NT2/D1 (cell line): Measurements from ENCODE around the gene BACE2.

ENCODE experiments used
- DNase-seq: peaks from one replicate; pipeline ENCODE4 v3.0.0-alpha.2; 2011; ENCODE audit warnings: low read depth, low spot score
- H3K27me3 ChIP-seq: 2 replicates; pipeline ENCODE4 v1.6.0; 2011; ENCODE audit warnings: mild to moderate bottlenecking; ENCODE audit not compliant: insufficient read length, insufficient read depth
- H3K36me3 ChIP-seq: 2 replicates; pipeline ENCODE4 v1.6.1; 2011; ENCODE audit warnings: mild to moderate bottlenecking, low read length, mixed read lengths; ENCODE audit not compliant: insufficient read depth, insufficient read length
- H3K4me1 ChIP-seq: 2 replicates; pipeline ENCODE4 v1.5.1; 2011; ENCODE audit not compliant: insufficient read depth, insufficient read length
- H3K4me3 ChIP-seq: 2 replicates; pipeline ENCODE4 v1.5.1; 2011; ENCODE audit warnings: low read depth; ENCODE audit not compliant: insufficient read length
- H3K9ac ChIP-seq: 2 replicates; pipeline ENCODE4 v1.6.0; 2011; ENCODE audit warnings: low read depth; ENCODE audit not compliant: insufficient read length
- H3K9me3 ChIP-seq: 2 replicates; pipeline ENCODE4 v1.5.1; 2011; ENCODE audit warnings: mild to moderate bottlenecking, low read length; ENCODE audit not compliant: insufficient read depth
- SUZ12 ChIP-seq: IDR thresholded peaks from 2 replicates; pipeline ENCODE4 v1.6.1; 2011; ENCODE audit not compliant: insufficient read length, insufficient read depth; ENCODE audit errors: extremely low read depth
- YY1 ChIP-seq: IDR thresholded peaks from 2 replicates; pipeline ENCODE4 v1.6.1; 2011; ENCODE audit not compliant: insufficient read length, insufficient read depth
- ZNF274 ChIP-seq: IDR thresholded peaks from 2 replicates; pipeline ENCODE4 v1.6.1; 2011; ENCODE audit warnings: mild to moderate bottlenecking, low read depth, low read length

The BACE2 gene

DNA sequence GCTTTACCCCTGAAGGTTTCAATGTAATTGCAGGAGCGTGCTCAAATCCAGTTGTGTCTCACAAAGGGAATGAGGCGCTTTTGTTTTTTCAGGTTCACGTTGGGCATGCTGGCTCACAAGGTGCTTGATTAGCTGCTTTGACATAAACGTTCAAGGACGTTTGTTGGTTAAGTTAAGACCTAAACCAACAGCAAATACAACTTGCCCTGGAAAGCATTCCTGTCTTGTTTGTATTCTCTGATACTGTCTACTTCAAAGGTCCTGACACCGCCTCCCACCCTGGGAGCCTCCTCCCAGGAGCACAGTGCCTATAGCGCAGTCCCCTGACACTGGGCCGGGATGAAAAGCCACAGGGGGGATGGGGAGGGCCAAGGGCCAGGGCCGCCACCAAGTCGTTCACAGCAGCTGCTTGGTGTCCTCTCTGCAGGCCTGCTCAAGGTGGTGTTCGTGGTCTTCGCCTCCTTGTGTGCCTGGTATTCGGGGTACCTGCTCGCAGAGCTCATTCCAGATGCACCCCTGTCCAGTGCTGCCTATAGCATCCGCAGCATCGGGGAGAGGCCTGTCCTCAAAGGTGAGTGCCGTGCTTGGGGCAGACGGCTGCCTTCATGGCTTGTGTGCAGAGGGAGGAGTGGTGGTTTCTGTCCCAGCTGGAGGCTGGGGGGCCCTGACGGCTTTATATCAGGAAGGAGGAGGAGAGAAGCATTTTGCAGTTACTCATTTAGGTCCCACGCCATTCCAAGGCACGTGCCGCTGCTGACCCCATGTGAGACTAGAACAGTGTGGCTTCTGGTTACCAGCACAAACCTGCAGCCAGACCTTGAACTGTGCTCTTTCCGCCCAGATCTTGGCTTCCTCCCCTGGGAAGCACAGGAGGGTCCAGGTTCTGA, 154.8 kb downstream of the BACE2 start:
- no peak for DNase-seq
- Histone ChIP-seq H3K27me3 (peaks cover 12% of the 10 kb centered on the region), H3K4me1 (peaks cover 11% of the 10 kb centered on the region), H3K9me3 (no peaks in the 10 kb centered on the region), H3K4me3 (no peak overlapping the region), H3K36me3 (no peaks in the 10 kb centered on the region), H3K9ac (no peak overlapping the region)
- TF ChIP-seq SUZ12: no peak
- no peak for TF ChIP-seq ZNF274
- no peak for TF ChIP-seq YY1

DNA sequence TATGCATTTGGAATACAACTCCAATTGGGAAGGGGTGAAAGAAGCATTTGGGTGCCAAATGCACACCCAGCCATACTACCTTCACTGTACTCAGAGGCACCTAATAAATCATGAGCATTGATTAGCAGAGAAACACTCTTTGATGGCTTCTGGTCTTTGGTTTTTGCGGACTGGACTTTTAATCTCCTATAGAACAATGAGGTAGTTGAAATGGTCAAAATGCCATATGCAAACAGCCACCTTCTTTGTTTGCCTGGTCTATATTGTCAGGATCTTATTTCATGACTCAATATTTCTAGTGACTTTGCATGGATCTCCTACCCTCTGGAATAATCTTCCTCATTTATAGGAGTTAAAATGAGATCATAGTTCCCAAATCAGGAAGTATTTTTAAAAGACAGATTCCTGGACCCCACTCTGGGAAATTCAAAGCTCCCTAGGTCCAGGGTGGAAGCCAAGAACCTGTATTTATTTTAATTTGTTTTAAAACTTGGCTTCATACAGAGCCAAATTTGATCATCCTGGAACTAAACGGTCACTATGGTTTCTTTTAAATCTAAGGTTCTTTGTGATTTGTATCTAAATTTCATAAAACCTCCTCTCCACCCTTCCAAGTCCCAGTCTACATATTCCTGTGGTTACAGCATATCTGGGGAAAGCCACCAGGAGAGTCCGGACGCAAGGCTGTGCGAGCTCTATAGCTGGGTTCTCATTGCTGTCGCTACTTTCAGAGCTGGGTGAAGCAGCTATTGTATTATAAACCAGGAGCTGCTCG, 157.4 kb downstream of the BACE2 start:
- no peaks in the 10 kb centered on the region for H3K9me3 ChIP-seq
- TF ChIP-seq ZNF274 (no peak), SUZ12 (no peak), YY1 (no peak)
- no peaks in the 10 kb centered on the region for H3K27me3 ChIP-seq
- peaks cover 8% of the 10 kb centered on the region for H3K4me1 ChIP-seq
- H3K9ac ChIP-seq: no peak overlapping the region
- H3K36me3 ChIP-seq: no peaks in the 10 kb centered on the region
- no peak overlapping the region for H3K4me3 ChIP-seq
- no peak for DNase-seq

DNA sequence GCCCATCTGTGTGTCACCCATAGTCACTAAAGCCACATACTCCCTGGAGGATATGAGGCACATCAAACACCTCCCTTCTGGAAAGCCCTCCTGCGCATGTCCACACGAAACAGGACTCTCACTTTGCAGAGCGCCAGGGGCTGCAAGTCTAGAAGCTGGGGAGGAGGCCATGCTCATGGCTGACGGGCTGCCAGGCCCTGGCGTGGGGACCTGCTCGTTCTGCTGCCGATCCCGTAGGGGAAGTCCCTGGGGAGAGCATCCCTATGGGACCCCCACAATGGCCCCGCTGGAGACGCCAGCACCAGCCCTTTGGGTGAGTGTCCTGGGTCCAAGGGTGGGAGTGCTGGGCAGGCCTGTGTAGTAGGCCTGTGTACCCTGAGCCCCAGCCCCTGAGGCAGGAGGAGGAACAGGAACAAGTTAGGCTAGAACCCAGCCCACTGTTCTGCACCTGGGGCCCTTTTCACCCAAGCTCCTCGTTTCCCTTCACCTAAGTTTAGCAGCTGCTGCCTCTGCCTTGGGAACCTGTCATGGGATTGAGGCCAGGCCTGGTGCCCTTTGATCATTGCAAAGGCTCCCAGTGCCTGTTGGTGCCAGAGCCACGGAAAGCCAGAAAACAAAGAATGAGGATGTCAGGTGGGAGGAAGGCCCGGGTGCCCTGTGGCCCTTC, 158.6 kb downstream of the BACE2 start:
- no peaks in the 10 kb centered on the region for H3K36me3 ChIP-seq
- no peak for DNase-seq
- H3K4me3 ChIP-seq: no peak overlapping the region
- peaks cover under 1% of the 10 kb centered on the region; the same call in 1 of the 2 replicates for H3K9me3 ChIP-seq
- TF ChIP-seq ZNF274: no peak
- TF ChIP-seq YY1: no peak
- TF ChIP-seq SUZ12: no peak
- no peaks in the 10 kb centered on the region for H3K27me3 ChIP-seq
- peaks cover 8% of the 10 kb centered on the region for H3K4me1 ChIP-seq
- no peak overlapping the region for H3K9ac ChIP-seq

DNA sequence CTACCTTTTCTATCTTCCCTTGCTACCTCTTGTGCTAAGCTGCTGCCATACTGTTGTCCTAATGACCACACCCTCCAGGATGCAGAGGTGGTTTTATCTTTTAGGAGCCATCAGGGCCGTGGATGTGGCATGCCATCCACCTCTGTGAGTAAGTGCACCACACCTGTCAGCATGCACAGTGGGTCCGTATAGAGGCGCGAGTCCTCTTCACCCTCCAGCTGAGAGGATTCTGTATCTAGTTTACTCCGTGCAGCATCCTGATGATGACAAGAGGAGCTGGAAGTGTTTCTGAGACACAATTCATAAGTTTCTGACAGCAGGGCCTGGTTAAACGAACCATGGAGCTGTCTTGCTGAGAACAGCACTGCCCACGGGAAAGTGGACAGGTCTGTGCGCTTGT, 159.8 kb downstream of the BACE2 start:
- no peak overlapping the region for H3K4me3 ChIP-seq
- TF ChIP-seq YY1: no peak
- TF ChIP-seq ZNF274: no peak
- no peak for TF ChIP-seq SUZ12
- no peaks in the 10 kb centered on the region for H3K27me3 ChIP-seq
- no peak for DNase-seq
- H3K4me1 ChIP-seq: peaks cover 4% of the 10 kb centered on the region
- H3K36me3 ChIP-seq: no peaks in the 10 kb centered on the region
- no peak overlapping the region for H3K9ac ChIP-seq
- H3K9me3 ChIP-seq: peaks cover 12% of the 10 kb centered on the region

DNA sequence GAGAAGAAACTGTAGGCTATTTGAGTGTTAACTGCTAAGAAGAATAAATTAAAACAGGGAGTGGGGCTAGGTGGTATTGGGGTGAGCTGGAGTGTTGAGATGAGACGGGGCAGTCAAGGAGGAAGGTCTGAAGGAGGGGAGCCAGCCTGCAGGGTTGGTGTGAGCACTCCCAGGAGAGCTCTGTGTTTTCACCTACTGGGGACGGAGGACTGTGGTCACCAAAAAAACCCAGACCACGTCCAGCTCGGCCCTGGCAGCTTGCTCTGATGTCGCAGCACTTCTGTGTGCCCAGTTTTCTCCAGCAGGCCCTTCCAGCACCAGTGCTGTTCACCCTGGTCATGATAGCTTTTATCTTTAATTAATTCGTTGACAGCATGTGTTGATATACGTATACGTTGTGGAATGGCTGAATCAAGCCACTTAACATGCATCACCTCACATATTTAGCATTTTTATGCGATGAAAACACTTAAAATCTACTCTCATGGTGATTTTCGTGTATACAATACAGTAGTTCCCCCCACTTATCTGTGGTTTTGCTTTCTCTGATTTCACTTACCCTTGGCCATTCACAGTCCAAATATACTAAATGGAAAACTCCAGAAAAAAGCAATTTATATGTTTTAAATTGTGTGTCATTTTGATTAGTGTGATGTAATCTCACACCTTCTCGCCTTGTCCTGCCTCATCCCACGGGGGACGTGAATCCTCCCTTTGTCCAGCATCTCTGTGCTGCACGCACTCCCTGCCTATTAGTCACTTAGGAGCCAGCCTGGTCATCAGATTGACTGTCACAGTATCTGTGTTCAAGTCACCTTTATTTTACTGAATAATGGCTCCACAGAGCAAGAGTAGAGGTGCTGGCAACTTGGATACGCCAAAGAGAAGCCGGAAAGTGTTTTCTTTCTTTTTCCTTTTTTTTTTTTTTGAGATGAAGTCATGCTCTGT, 161.0 kb downstream of the BACE2 start:
- Histone ChIP-seq H3K9ac (no peak overlapping the region), H3K27me3 (no peaks in the 10 kb centered on the region), H3K4me1 (no peaks in the 10 kb centered on the region), H3K36me3 (no peaks in the 10 kb centered on the region), H3K4me3 (no peak overlapping the region), H3K9me3 (peaks cover 24% of the 10 kb centered on the region)
- no peak for DNase-seq
- TF ChIP-seq ZNF274: no peak
- TF ChIP-seq SUZ12: no peak
- TF ChIP-seq YY1: no peak
